Body of pancreas (tissue), 4 donors: ENCODE measurements around the gene LRRC70. TPM values are rescaled to one million over a fixed set of nuclear protein-coding genes. Genes with fewer than 3 reads are reported as not detected.

Source experiments
- ATAC-seq: fragments of 150-250 bp; one replicate; pipeline ENCODE4 v1.9.1; 2016
- DNase-seq, 4 donors: peaks; one replicate each; pipeline ENCODE4 v3.0.0-alpha.2; 2019
- H3K27ac ChIP-seq, 4 donors: fragments of 200-600 bp; sonication (generic); 1 replicate in 3 of 4; 2 replicates in 1 of 4; pipeline versions ENCODE4 v1.5.1 to v1.6.1; 2016 to 2019; ENCODE audit warnings: mild to moderate bottlenecking in 1 of 4, mixed read lengths in 1 of 4, moderate library complexity in 1 of 4
- H3K27me3 ChIP-seq, 2 donors: fragments of 200-600 bp; sonication (generic); one replicate each; pipeline ENCODE4 v1.6.0; 2016; ENCODE audit warnings: mild to moderate bottlenecking in 1 of 2
- H3K36me3 ChIP-seq, 2 donors: fragments of 200-600 bp; sonication (generic); replicated peaks in 1 of 2; 2 replicates each; pipeline ENCODE4 v1.5.1; 2016; ENCODE audit warnings: low read depth in 2 of 2; ENCODE audit not compliant: insufficient read depth in 1 of 2
- H3K4me1 ChIP-seq: fragments of 200-600 bp; sonication (generic); one replicate; pipeline ENCODE4 v1.6.0; 2016
- H3K4me3 ChIP-seq, 2 donors: fragments of 200-600 bp; sonication (generic); 1 replicate in 1 of 2; 2 replicates in 1 of 2; pipeline ENCODE4 v1.5.1; 2016 to 2019
- H3K9me3 ChIP-seq, 3 donors: fragments of 200-600 bp; sonication (generic); 1 replicate in 2 of 3; 2 replicates in 1 of 3; pipeline ENCODE4 v1.5.1; 2016
- CTCF ChIP-seq, 7 experiments: fragments of 450-650 bp in 4 of 7; fragments of 200-600 bp in 3 of 7; sonication (generic) in 3 of 7; IDR thresholded peaks; one replicate each; pipeline ENCODE4 v1.5.1; 2016 to 2019; ENCODE audit warnings: antibody characterized with exemption in 7 of 7
- POLR2A ChIP-seq, 3 donors: fragments of 450-650 bp; IDR thresholded peaks; one replicate each; pipeline ENCODE4 v1.6.1; 2016; ENCODE audit warnings: antibody characterized with exemption in 3 of 3, mild to moderate bottlenecking in 2 of 3
- WGBS, 2 donors: methylation state at CpG; one replicate each; pipeline ENCODE4 v1.1.5; 2017; 5-methylcytosine and 5-hydroxymethylcytosine counted together
- intact Hi-C: fragments of 100-400 bp; cut with DNase I; formaldehyde crosslinking; loops from one replicate; pipeline ENCODE4 v1.15.1; 2023
- total RNA-seq, 2 donors: library from RNA; depleted of rRNA; stranded (reverse); fragments of >200 nt; gene quantifications; one replicate each; pipeline ENCODE4 v1.1.0, GENCODE V29; 2016

Gene LRRC70, protein sequence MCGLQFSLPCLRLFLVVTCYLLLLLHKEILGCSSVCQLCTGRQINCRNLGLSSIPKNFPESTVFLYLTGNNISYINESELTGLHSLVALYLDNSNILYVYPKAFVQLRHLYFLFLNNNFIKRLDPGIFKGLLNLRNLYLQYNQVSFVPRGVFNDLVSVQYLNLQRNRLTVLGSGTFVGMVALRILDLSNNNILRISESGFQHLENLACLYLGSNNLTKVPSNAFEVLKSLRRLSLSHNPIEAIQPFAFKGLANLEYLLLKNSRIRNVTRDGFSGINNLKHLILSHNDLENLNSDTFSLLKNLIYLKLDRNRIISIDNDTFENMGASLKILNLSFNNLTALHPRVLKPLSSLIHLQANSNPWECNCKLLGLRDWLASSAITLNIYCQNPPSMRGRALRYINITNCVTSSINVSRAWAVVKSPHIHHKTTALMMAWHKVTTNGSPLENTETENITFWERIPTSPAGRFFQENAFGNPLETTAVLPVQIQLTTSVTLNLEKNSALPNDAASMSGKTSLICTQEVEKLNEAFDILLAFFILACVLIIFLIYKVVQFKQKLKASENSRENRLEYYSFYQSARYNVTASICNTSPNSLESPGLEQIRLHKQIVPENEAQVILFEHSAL
- 1 to 10 TPM in 1 of 2 donors, under 1 TPM in 1; 0.99 to 4.7 TPM for total RNA-seq

GRCh38 chr5:62578540-62578939 lies at the start of gene LRRC70:
Gene LRRC70, plus strand, starts transcription at chr5:62578819. Its CDS starts 620 bp downstream, at chr5:62579439.
- TF ChIP-seq POLR2A (IDR thresholded peaks at IDR 0.05): no peak
- TF ChIP-seq CTCF (IDR thresholded peaks at IDR 0.05): no peak
- WGBS, 2 donors: 53 to 76% methylated on average over 4 of the region's 4 CpGs
- Histone ChIP-seq H3K4me3 (no peak within 1 kb of the TSS), H3K9me3 (no peaks in the 10 kb centered on the region), H3K4me1 (no peaks in the 10 kb centered on the region), H3K36me3 (no peaks in the 10 kb centered on the region), H3K27ac (no peak within 1 kb of the TSS), H3K27me3 (no peaks in the 10 kb centered on the region)
- intact Hi-C loops: no loop called here
- no peak for ATAC-seq
- DNase-seq: no peak

DNA sequence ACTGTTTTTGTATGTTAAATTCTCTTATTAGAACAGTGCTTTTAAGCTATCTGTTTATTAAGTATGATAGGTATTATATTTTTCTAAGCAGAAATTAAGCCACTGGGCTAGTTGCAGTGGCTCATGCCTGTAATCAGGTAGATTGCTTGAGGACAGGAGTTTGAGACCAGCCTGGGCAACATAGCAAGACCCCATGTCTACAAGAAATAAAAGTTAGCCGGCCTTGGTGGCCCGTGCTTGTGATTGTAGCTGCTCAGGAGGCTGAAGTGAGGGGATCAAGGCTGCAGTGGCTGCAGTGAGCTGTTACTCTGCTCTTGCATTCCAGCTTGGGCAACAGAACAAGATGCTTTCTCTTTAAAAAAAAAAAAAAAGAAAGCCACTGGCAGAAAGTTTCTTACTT lies 45.0 kb upstream of the LRRC70 start:
- Histone ChIP-seq H3K27me3 (no peaks in the 10 kb centered on the region), H3K4me3 (no peak overlapping the region), H3K4me1 (no peaks in the 10 kb centered on the region), H3K36me3 (peaks cover 3% of the 10 kb centered on the region in 2 donors), H3K27ac (no peak overlapping the region), H3K9me3 (no peaks in the 10 kb centered on the region)
- ATAC-seq: no peak
- WGBS, 2 donors: 92 to 97% methylated on average over 2 of the region's 2 CpGs
- intact Hi-C loops: no loop called here
- TF ChIP-seq POLR2A (IDR thresholded peaks at IDR 0.05) (no peak), CTCF (IDR thresholded peaks at IDR 0.05) (no peak)
- DNase-seq: no peak

DNA sequence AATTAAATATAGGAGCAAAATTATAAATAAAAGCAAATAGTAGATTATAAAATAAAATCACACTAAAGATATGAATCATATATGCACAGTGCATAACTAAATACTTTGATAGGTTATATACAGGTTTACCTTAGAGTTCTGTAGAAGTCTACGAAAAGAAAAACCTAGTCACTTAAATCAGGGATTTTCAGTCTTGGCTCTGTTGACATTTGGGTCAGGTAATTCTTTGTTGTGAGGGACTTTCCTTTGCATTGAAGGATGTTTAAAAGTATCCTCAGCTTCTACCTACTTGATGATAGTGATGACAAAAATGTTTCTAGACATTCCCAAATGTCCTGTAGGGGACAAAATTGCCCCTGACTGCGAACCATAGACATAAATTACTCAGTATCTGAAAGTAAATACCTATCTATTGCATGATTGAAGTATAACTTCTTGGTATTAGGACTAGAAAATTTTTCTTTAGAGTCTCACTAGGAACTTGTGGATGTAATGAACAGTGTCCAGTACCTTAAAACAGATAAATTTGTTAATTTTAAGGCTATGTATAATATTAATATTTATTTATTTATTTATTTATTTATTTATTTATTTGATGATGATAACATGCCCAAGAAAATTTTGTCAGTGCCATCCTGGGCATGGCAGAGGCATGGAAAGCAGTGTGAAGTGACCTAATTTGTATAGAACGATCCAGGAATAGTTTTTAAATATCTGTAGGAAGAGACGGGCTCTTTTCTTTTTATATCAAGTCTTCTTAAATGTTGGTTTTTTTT lies 44.0 kb upstream of the LRRC70 start:
- H3K27ac ChIP-seq: no peak overlapping the region
- no peaks in the 10 kb centered on the region for H3K27me3 ChIP-seq
- intact Hi-C loops: no loop called here
- H3K9me3 ChIP-seq: no peaks in the 10 kb centered on the region
- no peak overlapping the region for H3K4me3 ChIP-seq
- no peaks in the 10 kb centered on the region for H3K4me1 ChIP-seq
- DNase-seq (no peak), ATAC-seq (no peak)
- no peak for TF ChIP-seq POLR2A (IDR thresholded peaks at IDR 0.05)
- no peak for TF ChIP-seq CTCF (IDR thresholded peaks at IDR 0.05)
- peaks cover 3% of the 10 kb centered on the region in 2 donors for H3K36me3 ChIP-seq
- 44 to 47% methylated on average over 4 of the region's 4 CpGs for WGBS, 2 donors

DNA sequence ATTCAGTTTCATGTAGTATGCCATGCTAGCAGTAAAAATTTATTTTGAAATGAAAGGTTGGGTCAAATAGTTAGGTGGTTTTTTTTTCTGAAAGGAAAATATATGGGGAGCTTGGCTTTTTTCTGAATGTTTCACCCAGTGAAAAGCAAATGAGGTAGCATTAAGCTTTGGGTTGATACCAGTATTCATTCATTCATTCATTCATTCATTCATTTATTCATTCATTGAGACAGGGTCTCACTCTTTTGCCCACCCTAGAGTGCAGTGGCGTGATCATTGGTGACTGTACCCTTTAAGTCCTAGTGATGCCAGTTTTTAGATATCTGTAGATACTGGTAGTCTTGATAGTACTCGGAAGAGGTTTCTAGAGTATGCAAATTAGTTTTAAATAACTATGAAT lies 42.4 kb upstream of the LRRC70 start:
- 94 to 98% methylated on average over 2 of the region's 2 CpGs for WGBS, 2 donors
- TF ChIP-seq POLR2A (IDR thresholded peaks at IDR 0.05) (no peak), CTCF (IDR thresholded peaks at IDR 0.05) (no peak)
- Histone ChIP-seq H3K9me3 (no peaks in the 10 kb centered on the region), H3K4me1 (no peaks in the 10 kb centered on the region), H3K4me3 (no peak overlapping the region), H3K27me3 (no peaks in the 10 kb centered on the region), H3K36me3 (no peaks in the 10 kb centered on the region), H3K27ac (no peak overlapping the region)
- ATAC-seq: no peak
- intact Hi-C loops: no loop called here
- DNase-seq: no peak
